ENCODE measurements around the gene FAM185A. TPM values are rescaled to one million over a fixed set of nuclear protein-coding genes. Genes with fewer than 3 reads are reported as not detected.
"Not testable (repeated sequence)": the region's sequence is repeated elsewhere in the genome, so short reads cannot be mapped to it uniquely, and the experiment has no call there.

The FAM185A gene
- total RNA-seq, 3 donors from 2014 or later, result 8.7 to 12.2 (median 10.4) TPM

- no peak overlapping the region for H3K4me3 ChIP-seq
- no peak for DNase-seq
- intact Hi-C loops (cut with DNase I, micrococcal nuclease), result no loop called here
- TF ChIP-seq CTCF (IDR thresholded peaks at IDR 0.05), result no peak
- H3K4me1 ChIP-seq (ENCODE audit: low read depth), result no peaks in the 10 kb centered on the region
- no peak for ATAC-seq
- no peaks in the 10 kb centered on the region for H3K36me3 ChIP-seq (ENCODE audit: low read depth)
- no peaks in the 10 kb centered on the region for H3K9me3 ChIP-seq
Measured at GRCh38 chr7:102834999-102835398, 86.2 kb downstream of the FAM185A start.

DNA sequence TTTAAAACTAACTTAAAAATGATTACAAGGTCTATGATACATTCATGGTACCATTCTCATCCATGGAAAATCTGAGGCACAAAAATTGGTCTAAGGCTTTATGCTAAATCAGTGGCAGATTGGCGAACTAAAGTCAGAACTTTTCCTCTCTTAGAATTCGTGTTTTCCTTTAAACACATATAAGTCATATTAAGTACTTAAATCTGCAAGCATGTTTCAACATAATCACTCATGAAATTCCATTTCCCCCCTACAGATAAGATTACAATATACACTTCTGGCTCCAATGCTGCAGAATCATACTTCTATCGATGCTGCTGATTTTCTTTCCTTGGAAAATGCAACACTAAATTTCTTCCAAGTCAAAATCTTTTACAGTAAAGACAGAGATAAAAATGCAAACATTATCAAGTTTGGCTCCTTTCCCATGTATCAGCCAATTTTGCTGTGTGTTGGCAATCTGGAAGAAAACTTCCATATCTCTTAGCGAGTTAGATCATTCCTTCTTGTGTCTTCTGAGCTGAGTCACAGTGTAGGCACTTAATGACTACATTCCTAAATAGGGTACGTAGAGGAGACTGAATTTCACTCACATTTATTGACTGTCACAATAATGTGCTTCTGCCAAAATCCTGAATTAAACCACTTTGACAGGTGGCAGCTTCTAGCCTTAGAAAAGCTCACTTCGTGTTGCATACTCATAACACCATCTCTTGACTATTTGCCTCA is 87.6 kb downstream of the FAM185A start:
- no peak overlapping the region for H3K4me3 ChIP-seq
- no peak for ATAC-seq
- no peaks in the 10 kb centered on the region for H3K4me1 ChIP-seq (ENCODE audit: low read depth)
- no peaks in the 10 kb centered on the region for H3K9me3 ChIP-seq
- intact Hi-C loops (cut with DNase I, micrococcal nuclease), result no loop called here
- no peak for DNase-seq
- H3K36me3 ChIP-seq (ENCODE audit: low read depth), result no peaks in the 10 kb centered on the region
- TF ChIP-seq CTCF (IDR thresholded peaks at IDR 0.05), result no peak

DNA sequence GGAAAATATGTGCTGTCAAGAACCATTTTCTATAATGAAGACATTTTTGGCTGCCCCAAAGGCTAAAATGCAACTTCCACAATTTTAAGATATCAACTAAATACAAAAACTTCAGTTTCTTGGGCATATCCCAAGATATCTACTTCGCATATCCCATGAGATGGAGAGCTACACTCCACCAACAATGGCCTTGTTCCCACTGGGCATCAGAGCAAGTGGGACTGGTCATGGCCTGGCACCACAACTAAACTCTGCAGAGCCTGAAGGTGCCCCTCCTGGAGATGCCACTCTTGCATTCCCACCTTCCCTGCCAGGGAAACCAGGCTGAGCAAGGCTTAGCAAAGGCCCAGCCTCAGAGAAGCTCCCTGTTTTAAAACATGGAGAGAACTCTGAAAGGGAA is 88.2 kb downstream of the FAM185A start:
- Histone ChIP-seq H3K4me1 (ENCODE audit: low read depth) (no peaks in the 10 kb centered on the region), H3K4me3 (no peak overlapping the region), H3K36me3 (ENCODE audit: low read depth) (no peaks in the 10 kb centered on the region), H3K9me3 (no peaks in the 10 kb centered on the region)
- ATAC-seq (no peak), DNase-seq (no peak)
- intact Hi-C loops (cut with DNase I, micrococcal nuclease), result no loop called here
- TF ChIP-seq CTCF (IDR thresholded peaks at IDR 0.05), result no peak

GRCh38 chr7:102837802-102838201 is 89.0 kb downstream of the FAM185A start:
- Histone ChIP-seq H3K4me1 (ENCODE audit: low read depth) (no peaks in the 10 kb centered on the region), H3K9me3 (no peaks in the 10 kb centered on the region), H3K36me3 (ENCODE audit: low read depth) (no peaks in the 10 kb centered on the region), H3K4me3 (no peak overlapping the region)
- DNase-seq (no peak), ATAC-seq (no peak)
- intact Hi-C loops (cut with DNase I, micrococcal nuclease), result no loop called here
- TF ChIP-seq CTCF (IDR thresholded peaks at IDR 0.05), result no peak

DNA sequence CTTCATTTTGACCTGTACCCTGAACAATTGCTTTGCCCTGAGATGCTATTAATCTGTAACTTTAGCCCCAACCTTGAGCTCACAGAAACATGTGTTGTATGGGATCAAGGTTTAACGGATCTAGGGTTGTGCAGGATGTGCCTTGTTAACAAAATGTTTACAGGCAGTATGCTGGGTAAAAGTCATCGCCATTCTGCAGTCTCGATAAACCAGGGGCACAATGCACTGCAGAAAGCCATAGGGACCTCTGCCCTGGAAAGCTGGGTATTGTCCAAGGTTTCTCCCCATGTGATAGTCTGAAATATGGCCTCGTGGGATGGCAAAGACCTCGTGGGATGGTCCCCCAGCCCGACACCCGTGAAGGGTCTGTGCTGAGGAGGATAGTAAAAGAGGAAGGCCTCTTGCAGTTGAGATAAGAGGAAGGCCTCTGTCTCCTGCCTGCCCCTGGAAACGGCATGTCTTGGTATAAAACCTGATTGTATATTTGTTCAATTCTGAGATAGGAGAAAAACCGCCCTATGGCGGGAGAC is 89.8 kb downstream of the FAM185A start:
- H3K9me3 ChIP-seq, result not testable (repeated sequence)

DNA sequence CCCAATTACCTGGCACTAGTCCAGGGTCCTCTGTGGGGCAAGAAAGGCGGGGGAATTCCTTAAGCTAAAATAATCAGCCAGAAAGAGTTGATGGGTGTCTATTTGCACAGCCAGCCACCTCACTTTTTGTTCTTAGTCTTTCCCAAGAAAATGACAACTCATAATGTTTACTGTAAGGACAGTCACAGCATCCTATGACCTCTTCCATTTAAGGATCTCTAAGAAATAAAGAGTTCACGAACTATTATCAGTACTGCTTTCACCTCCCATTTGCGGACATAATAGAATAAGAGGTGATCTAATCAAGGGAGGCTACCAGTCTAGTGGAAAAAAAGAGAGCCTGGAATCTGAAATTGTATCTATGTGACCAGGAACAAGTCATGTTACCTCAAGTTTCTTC is 91.6 kb downstream of the FAM185A start:
- ATAC-seq (no peak), DNase-seq (no peak)
- Histone ChIP-seq H3K9me3 (no peaks in the 10 kb centered on the region), H3K4me1 (ENCODE audit: low read depth) (no peaks in the 10 kb centered on the region), H3K4me3 (no peak overlapping the region), H3K36me3 (ENCODE audit: low read depth) (no peaks in the 10 kb centered on the region)
- intact Hi-C loops (cut with DNase I, micrococcal nuclease), result no loop called here
- TF ChIP-seq CTCF (IDR thresholded peaks at IDR 0.05), result no peak

More for the DNA sequence above, 89.8 kb downstream of the FAM185A start:
- intact Hi-C loops (cut with DNase I, micrococcal nuclease); H3K4me3 ChIP-seq; DNase-seq; ATAC-seq; H3K36me3 ChIP-seq (ENCODE audit: low read depth); H3K4me1 ChIP-seq (ENCODE audit: low read depth): not testable (repeated sequence)
